ENCODE measurements around the gene ASPG. TPM values are rescaled to one million over a fixed set of nuclear protein-coding genes. Genes with fewer than 3 reads are reported as not detected.

Gene ASPG
- total RNA-seq, 1 experiment from 2014 or later, result not detected

GRCh38 chr14:104048758-104049507 is 36.6 kb upstream of the ASPG start:
- H3K36me3 ChIP-seq (ENCODE audit: low read depth), result no peaks in the 10 kb centered on the region
- H3K27ac ChIP-seq, result no peak overlapping the region
- no peak overlapping the region for H3K4me2 ChIP-seq
- H3K79me2 ChIP-seq (ENCODE audit: low read depth), result no peaks in the 10 kb centered on the region
- BruUV-seq (replicated peaks), result no TSS peak
- H3K9me3 ChIP-seq (ENCODE audit: insufficient read depth, low read depth), result no peaks in the 10 kb centered on the region
- TF ChIP-seq EZH2 (IDR thresholded peaks at IDR 0.05; ENCODE audit: low read depth) (no peak), CTCF (conservative IDR thresholded peaks at IDR 0.05) (no peak)
- H4K20me1 ChIP-seq (ENCODE audit: insufficient read depth), result no peaks in the 10 kb centered on the region
- no peak for DNase-seq
- H3K4me1 ChIP-seq (replicated peaks; ENCODE audit: insufficient read depth), result no peaks in the 10 kb centered on the region
- intact Hi-C loops (cut with micrococcal nuclease; ENCODE audit: unreplicated experiment), result no loop called here
- ChIA-PET CTCF (no interaction called here), POLR2A (ENCODE audit: unreplicated experiment) (no interaction called here)
- no peak overlapping the region for H3K4me3 ChIP-seq
- no peak overlapping the region for H2AFZ ChIP-seq
- no peaks in the 10 kb centered on the region for H3F3A ChIP-seq (ENCODE audit: insufficient read depth, low read depth)
- peaks cover 25% of the 10 kb centered on the region for H3K27me3 ChIP-seq (ENCODE audit: insufficient read depth, low read depth)
- H3K9me2 ChIP-seq (ENCODE audit: insufficient read depth), result no peaks in the 10 kb centered on the region

GRCh38 chr14:104049576-104050240 is 35.8 kb upstream of the ASPG start:
- no peaks in the 10 kb centered on the region for H3K79me2 ChIP-seq (ENCODE audit: low read depth)
- H3K4me3 ChIP-seq, result no peak overlapping the region
- H4K20me1 ChIP-seq (ENCODE audit: insufficient read depth), result no peaks in the 10 kb centered on the region
- no peaks in the 10 kb centered on the region for H3K9me2 ChIP-seq (ENCODE audit: insufficient read depth)
- H3K36me3 ChIP-seq (ENCODE audit: low read depth), result no peaks in the 10 kb centered on the region
- no peak for DNase-seq
- H3K4me1 ChIP-seq (replicated peaks; ENCODE audit: insufficient read depth), result no peaks in the 10 kb centered on the region
- TF ChIP-seq CTCF (conservative IDR thresholded peaks at IDR 0.05) (no peak), EZH2 (IDR thresholded peaks at IDR 0.05; ENCODE audit: low read depth) (no peak)
- intact Hi-C loops (cut with micrococcal nuclease; ENCODE audit: unreplicated experiment), result no loop called here
- H2AFZ ChIP-seq, result no peak overlapping the region
- BruUV-seq (replicated peaks), result no TSS peak
- no peaks in the 10 kb centered on the region for H3F3A ChIP-seq (ENCODE audit: insufficient read depth, low read depth)
- peaks cover 32% of the 10 kb centered on the region for H3K27me3 ChIP-seq (ENCODE audit: insufficient read depth, low read depth)
- ChIA-PET POLR2A (ENCODE audit: unreplicated experiment) (no interaction called here), CTCF (no interaction called here)
- no peak overlapping the region for H3K4me2 ChIP-seq
- no peaks in the 10 kb centered on the region for H3K9me3 ChIP-seq (ENCODE audit: insufficient read depth, low read depth)
- H3K27ac ChIP-seq, result no peak overlapping the region

GRCh38 chr14:104051092-104051813 is 34.2 kb upstream of the ASPG start:
- POLR2A ChIA-PET (ENCODE audit: unreplicated experiment), result no interaction called here
- Histone ChIP-seq H3F3A (ENCODE audit: insufficient read depth, low read depth) (no peaks in the 10 kb centered on the region), H3K4me3 (no peak overlapping the region), H3K27ac (no peak overlapping the region), H3K36me3 (ENCODE audit: low read depth) (no peaks in the 10 kb centered on the region), H3K9me2 (ENCODE audit: insufficient read depth) (no peaks in the 10 kb centered on the region), H4K20me1 (ENCODE audit: insufficient read depth) (no peaks in the 10 kb centered on the region), H2AFZ (no peak overlapping the region), H3K79me2 (ENCODE audit: low read depth) (no peaks in the 10 kb centered on the region), H3K4me2 (no peak overlapping the region), H3K4me1 (replicated peaks; ENCODE audit: insufficient read depth) (no peaks in the 10 kb centered on the region), H3K9me3 (ENCODE audit: insufficient read depth, low read depth) (no peaks in the 10 kb centered on the region), H3K27me3 (ENCODE audit: insufficient read depth, low read depth) (peaks cover 46% of the 10 kb centered on the region)
- DNase-seq, result no peak
- intact Hi-C loops (cut with micrococcal nuclease; ENCODE audit: unreplicated experiment), result no loop called here
- CTCF ChIA-PET, result no interaction called here
- no TSS peak for BruUV-seq (replicated peaks)
- TF ChIP-seq CTCF (conservative IDR thresholded peaks at IDR 0.05) (no peak), EZH2 (IDR thresholded peaks at IDR 0.05; ENCODE audit: low read depth) (no peak)

Measured in PC-9 (cell line).